HG03175 (cell line): ENCODE measurements around the gene COL16A1.

ENCODE experiments used
- ATAC-seq: cut with Tn5 transposase; IDR thresholded peaks from one replicate; pipeline ENCODE4 v1.9.1; 2021; ENCODE audit warnings: mild to moderate bottlenecking, moderate library complexity; ENCODE audit not compliant: unreplicated experiment

The COL16A1 gene

GRCh38 chr1:31668303-31668883 lies 35.4 kb downstream of the COL16A1 start:
- ATAC-seq = no peak

DNA sequence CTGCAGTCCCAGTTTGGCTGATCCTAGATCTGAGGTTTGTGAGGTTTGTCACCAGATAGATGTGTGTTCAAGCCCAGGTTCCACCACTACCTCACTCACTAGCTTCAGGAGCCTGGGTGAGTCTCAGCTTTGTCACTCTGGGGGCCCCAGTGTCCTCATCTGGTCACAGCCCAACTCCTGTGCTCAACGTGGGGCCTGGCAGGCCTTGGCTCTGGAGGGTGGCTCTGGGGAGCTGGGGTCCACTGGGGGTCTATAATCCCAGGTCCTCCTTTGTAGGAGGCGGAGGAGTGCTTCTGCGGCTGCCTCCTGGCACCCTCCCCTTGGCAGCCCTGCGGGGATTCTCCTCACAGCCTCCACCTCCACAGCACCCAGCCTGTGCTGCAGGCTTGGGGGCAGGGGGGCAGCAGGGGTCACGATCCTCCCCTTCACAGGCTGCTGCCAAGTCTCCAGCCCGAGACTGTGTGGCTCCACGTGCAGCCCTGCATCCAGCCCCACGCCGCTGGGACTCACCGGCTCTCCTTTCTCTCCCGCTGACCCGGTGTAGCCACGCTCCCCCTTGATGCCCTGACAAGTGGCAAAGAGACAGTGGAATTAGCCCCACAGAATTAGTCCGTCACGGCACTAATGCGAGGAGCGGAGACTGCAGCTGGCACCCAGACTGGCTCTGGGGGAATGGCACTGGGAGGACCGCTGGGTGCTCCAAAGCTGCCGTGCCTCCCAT lies 36.6 kb downstream of the COL16A1 start:
- ATAC-seq = no peak

DNA sequence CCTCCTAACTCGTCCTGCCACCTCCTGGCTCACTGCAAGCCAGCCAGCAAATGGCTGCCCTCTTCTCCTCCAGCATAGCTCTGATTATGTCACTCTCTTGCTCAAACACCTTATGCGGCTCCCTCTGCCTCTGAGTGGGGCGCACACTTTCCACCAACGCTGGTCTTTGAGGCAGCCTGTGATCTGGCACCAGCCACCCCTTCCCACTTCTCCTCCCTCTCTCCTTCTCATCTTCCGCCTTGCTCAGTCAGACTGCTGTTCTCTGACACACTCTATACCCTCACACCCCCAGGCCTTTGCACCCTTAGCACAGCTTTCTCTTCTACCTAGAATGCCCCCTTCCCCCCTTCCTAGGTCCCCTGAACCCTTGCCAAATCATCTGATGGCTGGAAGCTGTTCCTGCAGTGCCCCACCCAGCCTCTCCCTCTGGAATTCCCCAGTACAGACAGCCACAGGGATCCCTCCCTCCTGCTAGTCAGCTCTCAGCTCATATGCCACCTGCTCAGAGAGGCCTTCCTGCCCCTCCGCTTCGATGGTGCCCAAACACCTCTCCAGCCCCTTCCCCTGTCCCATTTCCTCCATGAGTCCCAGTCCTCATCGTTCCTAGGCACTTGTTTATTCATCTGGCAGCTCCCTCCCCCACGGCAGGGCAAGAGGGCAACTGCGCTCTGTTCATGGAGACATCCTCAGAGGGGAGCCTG lies 37.4 kb downstream of the COL16A1 start:
- ATAC-seq = no peak

GRCh38 chr1:31665234-31665878 lies 38.5 kb downstream of the COL16A1 start:
- ATAC-seq = no peak

DNA sequence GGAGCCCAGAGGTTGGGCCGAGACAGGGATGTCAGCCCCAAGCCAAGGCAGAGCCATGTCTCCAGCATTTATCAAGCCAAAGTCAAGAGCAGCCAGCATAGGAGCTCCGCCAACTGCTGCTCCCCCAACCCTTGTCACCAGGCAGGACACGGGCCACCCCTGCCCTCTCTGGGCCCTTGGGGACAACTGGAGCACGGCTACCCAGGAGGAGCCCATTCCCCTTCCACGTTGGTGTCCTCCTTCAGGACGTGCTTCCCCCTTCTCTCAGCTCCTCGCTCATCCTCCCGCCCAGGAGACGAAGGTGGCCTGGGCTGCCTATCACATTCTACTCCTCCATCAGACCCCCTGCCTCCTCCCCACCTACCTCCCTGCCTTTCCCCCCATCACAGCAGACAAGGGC lies 39.3 kb downstream of the COL16A1 start:
- ATAC-seq = no peak

DNA sequence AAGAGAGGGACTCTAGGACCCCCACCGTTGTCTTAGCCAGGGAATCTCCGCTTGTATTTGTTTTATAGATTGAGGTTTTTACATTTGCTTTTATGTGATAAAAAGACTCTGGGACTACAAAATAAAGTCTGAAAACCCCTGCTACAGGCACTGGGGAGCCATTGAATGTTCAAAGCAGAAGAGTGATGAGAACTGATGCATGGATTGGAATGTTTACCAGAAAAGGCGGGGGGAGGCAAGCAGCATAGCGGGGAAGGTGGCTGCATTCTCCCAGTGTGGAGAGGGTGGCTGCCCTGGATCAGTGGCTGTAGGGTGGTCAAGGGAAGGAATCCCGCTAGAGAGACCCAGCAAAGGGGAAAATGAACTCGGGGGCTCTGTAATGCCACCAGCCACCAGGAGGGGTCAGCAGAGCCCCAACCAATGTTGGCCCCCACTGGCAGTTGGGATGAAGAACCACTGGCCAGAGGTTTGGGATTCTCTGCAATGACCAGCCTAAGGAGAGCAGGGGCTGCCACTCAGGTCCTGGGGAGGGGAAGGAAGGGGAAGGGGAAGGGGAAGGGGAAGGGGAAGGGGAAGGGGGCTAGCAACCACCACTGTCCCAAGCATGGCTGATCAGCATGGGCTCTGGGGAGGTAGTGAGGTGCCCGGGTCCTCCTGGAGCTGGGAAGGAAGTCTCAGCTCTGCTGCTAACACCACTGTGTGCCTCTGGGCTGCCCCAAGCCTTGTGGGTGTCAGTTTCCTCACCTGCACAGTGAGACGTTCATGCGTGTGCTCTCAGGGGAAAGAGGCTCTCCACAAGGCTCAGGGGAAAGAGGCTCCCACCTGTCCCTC lies 40.0 kb downstream of the COL16A1 start:
- no peak for ATAC-seq

- ATAC-seq = no peak
Observed at GRCh38 chr1:31662463-31662862, 41.4 kb downstream of the COL16A1 start.

DNA sequence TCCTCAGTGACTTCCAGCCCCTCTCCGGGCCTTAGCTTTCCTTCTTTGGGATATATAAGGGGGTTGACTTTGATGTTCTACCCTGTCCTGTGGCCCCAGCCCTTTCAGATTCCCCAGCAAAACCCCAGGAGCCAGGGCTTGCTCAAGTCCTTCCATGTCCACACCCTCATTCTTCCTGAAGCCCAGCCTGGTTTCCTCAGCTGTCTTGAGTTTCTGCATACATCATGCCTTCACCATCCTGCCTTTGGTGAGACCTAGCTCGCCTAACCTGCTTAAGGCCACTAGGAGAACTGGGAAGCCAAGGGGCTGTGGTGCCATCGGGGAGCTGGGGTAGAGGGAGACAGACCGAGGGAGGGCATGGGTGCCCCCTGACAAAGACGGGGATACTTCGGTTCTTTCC lies 42.0 kb downstream of the COL16A1 start:
- ATAC-seq = no peak

- ATAC-seq = no peak
Observed at GRCh38 chr1:31660871-31661455, 42.9 kb downstream of the COL16A1 start.

DNA sequence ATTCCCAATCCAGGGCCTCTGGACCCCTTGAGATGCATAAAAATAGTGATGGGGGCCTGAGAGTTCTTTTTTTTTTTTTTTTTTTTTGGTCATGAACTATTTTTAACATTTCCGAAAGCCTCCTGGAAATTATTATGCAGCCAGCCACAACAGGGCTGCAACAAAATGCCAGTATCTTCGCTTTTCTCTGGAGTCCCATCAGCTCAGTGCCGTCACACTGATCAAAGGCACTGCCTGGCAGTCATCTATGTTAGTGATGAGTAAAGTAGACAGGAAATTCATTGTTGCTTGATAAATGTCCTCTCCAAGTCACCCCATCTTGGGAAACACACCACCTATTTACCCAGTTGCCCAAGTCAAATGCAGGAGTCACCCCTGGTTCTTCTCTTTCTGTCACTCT lies 43.9 kb downstream of the COL16A1 start:
- no peak for ATAC-seq

DNA sequence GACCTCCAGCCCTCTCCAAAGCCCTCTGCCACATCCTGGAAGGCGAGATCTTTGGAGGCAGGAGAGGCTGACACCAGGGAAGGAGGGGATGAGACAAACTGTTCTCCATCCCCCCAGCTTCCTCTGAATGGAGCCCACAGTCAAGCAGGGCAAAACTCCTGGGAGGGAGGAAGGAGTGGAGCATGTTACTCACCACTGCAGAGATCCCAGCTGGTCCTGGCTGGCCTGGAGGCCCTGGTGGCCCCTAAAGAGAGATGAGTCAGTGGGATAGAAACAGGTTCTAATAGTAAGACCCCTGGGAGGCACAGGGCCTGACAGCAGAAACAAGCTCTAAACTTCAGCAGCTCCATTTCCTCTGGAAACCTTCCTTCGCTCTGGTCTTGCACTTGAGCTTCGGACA lies 45.1 kb downstream of the COL16A1 start:
- no peak for ATAC-seq

- ATAC-seq = no peak
Observed at GRCh38 chr1:31657972-31658510, 45.8 kb downstream of the COL16A1 start.

GRCh38 chr1:31657020-31657804 lies 46.6 kb downstream of the COL16A1 start:
- no peak for ATAC-seq

DNA sequence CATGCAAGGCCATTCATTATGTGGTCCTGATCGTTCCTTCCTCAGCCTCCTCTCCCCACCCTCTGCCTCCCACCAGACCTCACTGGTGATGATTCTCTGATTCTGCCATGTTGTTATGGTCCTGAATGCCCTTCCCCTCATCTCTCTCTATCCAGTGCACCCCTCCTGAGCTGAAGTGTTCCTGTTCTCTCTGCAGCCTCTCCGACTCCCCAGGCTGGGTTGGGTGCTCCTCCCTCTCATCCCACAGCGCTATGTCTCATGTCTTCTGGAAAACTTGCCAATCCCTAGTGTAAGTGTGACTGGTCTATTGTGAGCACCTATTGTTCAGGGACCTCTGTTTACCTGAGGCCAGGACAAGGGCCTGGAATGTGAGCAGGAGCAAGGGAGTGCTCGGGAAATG lies 48.1 kb downstream of the COL16A1 start:
- no peak for ATAC-seq

DNA sequence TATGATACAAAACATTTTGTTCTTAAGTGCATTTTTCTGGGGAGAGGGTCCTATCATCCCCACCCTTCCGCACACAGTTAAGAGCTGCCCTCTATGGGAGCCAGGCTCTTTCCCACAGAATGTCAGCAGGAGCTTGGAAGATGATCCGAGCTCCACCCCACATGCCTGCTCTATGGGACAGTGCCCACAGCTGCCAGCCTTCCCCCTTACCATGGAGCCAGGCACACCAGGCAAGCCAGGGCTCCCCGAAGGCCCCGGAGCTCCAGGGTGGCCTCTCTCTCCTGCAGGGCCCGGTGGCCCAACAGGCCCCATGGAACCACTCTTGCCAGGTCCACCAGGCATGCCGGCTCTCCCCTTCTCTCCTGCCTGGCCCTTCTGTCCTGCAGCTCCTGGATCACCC lies 48.7 kb downstream of the COL16A1 start:
- no peak for ATAC-seq

GRCh38 chr1:31654474-31654776 lies 49.4 kb downstream of the COL16A1 start:
- no peak for ATAC-seq

DNA sequence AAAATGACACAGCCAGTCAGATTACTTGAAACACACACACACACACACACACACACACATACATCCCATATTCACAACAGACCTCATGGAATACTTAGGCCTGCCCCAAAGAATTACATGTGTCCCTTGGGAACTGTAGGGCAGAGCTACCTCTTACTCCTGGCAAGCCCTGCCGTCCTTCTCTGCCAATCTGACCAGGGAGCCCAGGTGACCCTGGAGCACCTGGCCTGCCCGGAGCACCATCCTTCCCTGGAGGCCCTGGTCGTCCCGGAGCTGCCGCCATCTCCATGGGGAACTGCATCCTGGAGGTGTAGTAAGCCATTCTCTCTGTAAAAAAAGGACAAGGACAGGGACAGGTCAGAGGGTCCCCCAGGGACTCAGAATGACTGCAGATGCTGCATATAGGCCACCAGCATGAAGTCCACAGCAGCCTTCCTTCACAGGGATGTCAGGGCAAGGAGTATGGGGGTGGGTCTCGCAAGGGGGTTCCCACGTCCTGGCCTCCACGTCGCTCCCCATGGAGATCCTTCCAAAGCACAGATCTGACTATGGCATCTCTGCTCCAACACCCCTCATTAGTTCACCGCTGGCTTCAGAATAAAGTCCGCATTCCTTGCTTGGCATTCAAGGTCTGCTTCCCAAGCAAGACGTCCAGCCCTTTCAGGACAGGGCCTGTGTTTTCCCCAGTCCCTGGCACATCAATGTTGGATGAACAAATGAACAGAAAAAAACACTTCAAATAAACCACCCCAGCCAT lies 49.9 kb downstream of the COL16A1 start:
- no peak for ATAC-seq

DNA sequence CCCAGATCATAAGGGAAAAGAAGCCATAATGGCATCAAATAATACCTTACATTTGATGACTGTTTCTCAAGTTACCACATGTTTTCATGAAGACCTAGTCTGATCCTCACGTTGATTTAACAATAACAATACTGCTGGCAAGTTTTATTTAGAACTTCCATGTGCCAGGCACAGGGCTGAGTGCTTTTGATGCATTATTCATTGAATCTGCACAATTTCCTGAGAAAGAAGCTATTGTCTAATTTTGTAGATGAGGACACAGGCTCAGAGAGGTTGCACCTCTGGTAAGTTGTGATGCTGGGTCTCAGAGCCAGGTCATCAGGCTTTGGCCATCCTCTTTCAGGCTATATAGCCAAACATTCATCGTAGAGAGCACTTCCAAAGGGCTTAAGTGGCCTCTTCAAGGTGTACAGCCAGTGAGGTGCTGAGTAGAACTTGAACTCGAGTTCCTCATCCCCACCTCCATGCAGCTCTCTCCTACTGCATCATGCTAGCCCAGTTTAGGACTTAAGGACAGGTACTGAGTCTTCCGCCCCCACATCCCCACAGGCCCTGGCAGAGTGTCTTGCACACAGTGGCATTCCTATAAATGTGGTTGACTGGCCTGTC lies 50.8 kb downstream of the COL16A1 start:
- no peak for ATAC-seq

GRCh38 chr1:31651766-31652165 lies 52.1 kb downstream of the COL16A1 start:
- ATAC-seq = no peak
